ENCODE data around the gene DPF3.

DNA sequence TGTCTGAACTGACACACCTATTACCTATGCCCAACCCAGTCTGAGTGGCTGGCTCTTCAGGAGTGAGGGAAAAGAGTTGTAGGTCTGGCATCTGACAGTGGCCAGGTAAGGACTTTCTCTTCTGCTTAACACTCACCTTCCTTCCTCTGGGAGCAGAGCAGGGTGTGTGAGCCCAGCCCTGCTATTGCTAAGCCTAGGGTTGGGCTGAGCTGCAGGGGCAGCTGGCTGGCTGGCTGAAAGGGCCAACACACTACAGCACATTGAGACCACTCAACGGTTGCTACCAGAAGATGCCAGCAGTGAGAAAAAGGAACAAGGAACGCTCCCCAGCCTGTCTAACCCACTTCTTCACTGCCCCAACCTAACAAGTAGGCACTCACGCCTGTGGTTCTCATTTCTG, 201.2 kb downstream of the DPF3 start:
- TF ChIP-seq, protein P1, sequence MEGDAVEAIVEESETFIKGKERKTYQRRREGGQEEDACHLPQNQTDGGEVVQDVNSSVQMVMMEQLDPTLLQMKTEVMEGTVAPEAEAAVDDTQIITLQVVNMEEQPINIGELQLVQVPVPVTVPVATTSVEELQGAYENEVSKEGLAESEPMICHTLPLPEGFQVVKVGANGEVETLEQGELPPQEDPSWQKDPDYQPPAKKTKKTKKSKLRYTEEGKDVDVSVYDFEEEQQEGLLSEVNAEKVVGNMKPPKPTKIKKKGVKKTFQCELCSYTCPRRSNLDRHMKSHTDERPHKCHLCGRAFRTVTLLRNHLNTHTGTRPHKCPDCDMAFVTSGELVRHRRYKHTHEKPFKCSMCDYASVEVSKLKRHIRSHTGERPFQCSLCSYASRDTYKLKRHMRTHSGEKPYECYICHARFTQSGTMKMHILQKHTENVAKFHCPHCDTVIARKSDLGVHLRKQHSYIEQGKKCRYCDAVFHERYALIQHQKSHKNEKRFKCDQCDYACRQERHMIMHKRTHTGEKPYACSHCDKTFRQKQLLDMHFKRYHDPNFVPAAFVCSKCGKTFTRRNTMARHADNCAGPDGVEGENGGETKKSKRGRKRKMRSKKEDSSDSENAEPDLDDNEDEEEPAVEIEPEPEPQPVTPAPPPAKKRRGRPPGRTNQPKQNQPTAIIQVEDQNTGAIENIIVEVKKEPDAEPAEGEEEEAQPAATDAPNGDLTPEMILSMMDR (CRISPR knock-in tag; IDR thresholded peaks at IDR 0.05) = no peak
- TF ChIP-seq SIX4 (CRISPR knock-in tag; IDR thresholded peaks at IDR 0.05) = no peak
- TF ChIP-seq TAF1 (CRISPR knock-in tag; IDR thresholded peaks at IDR 0.05) = no peak
- no peak for TF ChIP-seq CREB1 (IDR thresholded peaks at IDR 0.05)
- TF ChIP-seq CREB1 (CRISPR knock-in tag; IDR thresholded peaks at IDR 0.05) = no peak
- TF ChIP-seq CEBPB (IDR thresholded peaks at IDR 0.05; ENCODE audit: borderline replicate concordance, low read depth, low read length) = no peak
- no peak for TF ChIP-seq ZNF761 (CRISPR knock-in tag; conservative IDR thresholded peaks at IDR 0.05)
- no peak for TF ChIP-seq TCF7L2 (IDR thresholded peaks at IDR 0.05; ENCODE audit: low read depth, low read length)
- TF ChIP-seq, protein P2, sequence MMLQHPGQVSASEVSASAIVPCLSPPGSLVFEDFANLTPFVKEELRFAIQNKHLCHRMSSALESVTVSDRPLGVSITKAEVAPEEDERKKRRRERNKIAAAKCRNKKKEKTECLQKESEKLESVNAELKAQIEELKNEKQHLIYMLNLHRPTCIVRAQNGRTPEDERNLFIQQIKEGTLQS (CRISPR knock-in tag; IDR thresholded peaks at IDR 0.05) = no peak
